ENCODE results near the gene WDR86. TPM values are rescaled to one million over a fixed set of nuclear protein-coding genes. Genes with fewer than 3 reads are reported as not detected.

The WDR86 gene
- total RNA-seq, 2 experiments from 2014 or later, result 2.1 to 4.0 TPM

DNA sequence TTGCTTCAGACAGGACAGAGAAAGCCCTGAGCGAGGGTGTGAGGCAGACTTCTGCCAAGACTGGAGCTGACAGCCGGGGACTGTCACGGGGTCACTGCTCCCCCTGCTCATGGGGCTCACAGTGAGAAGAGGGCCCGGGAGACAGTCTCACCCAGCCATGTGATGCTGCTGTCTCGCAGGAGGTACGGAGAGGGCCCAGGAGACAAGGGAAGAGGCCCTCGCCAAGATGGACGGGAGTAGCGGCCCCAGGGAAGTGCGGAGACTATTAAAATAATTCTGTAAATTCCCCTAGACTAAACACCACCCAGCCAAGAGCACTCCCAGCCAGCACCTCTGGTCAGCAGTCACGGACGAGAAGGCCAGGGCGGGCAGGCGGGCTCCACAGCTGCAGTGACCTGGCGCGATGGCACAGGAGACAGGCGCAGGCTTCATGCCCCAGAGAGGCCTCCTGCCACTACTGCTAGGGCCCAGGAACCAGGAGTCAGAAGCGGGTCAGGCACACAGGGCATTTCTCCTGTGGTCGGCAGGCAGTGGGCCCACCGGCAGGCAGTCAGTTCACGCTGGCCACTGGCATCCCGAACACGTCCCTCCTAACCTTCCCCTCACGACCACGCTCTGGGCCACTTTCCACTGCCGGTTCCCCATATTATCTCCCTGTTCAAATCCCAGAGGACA lies 24.1 kb downstream of the WDR86 start:
- no peaks in the 10 kb centered on the region for H3K36me3 Mint-ChIP-seq
- H3K4me3 Mint-ChIP-seq, result no peak overlapping the region
- H3K27me3 Mint-ChIP-seq, result peaks cover 29% of the 10 kb centered on the region
- POLR2A ChIA-PET, result no interaction called here
- no peak for ATAC-seq (ENCODE audit: low read depth)
- DNase-seq, result no peak
- H3K4me1 Mint-ChIP-seq, result peaks cover 8% of the 10 kb centered on the region
- no peaks in the 10 kb centered on the region for H3K9me3 Mint-ChIP-seq
- no peak overlapping the region for H3K27ac Mint-ChIP-seq

DNA sequence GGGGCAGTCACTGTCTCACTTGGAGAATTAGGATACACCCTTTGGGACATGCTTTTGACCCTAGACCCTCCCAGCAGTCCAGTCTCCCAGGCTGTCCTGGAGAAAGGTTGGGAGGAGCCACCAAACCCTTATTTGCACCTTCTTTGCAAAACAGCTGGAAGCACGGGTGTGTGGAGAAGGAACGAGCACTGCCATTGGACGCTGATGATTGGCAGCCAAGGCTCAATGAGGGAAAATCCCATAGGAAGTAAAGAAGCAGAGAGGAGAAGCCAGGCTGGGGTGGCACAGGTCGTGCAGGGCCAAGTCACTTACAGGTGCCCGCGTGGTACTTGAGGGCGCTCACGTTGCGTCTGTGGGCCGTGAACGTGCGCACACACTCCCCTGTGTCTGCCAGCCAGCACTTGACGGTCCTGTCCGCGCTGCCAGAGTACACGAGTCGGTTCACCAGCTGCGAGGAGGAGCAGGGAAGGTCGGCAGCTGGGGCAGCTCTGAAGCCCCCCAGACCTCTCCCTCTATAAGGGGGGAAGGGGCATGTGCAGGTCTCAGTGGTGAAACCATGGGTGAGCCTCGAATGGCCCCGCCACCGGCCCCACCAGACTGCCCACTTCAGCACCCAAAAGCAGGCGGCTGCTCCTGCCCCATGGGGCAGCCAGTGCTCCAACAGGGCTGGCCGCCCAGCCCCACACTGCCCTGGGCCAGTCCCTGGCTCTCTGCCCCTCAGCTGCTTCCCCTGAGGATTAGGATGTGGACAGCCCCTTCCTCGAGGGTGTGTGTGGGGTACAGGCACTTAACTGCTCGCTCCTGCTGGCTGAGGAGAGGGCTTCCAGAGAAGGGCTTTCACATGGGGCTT lies 24.8 kb downstream of the WDR86 start:
- POLR2A ChIA-PET, result no interaction called here
- peaks cover 28% of the 10 kb centered on the region for H3K27me3 Mint-ChIP-seq
- H3K4me3 Mint-ChIP-seq, result no peak overlapping the region
- no peak for ATAC-seq (ENCODE audit: low read depth)
- no peaks in the 10 kb centered on the region for H3K36me3 Mint-ChIP-seq
- no peaks in the 10 kb centered on the region for H3K9me3 Mint-ChIP-seq
- peaks cover 10% of the 10 kb centered on the region for H3K4me1 Mint-ChIP-seq
- H3K27ac Mint-ChIP-seq, result no peak overlapping the region
- DNase-seq, result no peak

DNA sequence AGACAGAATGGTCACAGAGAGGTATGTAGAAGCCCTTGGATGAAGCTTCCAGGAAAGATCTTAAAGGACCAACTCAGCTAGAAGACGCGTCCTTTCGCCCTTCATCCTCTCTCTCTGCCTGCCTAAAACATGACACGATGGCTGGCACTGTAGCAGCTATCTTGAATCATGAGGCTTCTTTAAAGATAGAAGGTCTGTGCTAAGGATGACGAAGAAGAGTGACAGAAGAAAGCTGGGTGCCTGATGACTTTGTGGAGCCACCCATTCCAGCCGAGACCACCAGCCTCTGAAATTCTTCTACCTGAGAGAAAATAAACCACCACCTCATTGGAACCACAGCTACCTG lies 25.5 kb downstream of the WDR86 start:
- no peak overlapping the region for H3K27ac Mint-ChIP-seq
- H3K4me1 Mint-ChIP-seq, result peaks cover 10% of the 10 kb centered on the region

DNA sequence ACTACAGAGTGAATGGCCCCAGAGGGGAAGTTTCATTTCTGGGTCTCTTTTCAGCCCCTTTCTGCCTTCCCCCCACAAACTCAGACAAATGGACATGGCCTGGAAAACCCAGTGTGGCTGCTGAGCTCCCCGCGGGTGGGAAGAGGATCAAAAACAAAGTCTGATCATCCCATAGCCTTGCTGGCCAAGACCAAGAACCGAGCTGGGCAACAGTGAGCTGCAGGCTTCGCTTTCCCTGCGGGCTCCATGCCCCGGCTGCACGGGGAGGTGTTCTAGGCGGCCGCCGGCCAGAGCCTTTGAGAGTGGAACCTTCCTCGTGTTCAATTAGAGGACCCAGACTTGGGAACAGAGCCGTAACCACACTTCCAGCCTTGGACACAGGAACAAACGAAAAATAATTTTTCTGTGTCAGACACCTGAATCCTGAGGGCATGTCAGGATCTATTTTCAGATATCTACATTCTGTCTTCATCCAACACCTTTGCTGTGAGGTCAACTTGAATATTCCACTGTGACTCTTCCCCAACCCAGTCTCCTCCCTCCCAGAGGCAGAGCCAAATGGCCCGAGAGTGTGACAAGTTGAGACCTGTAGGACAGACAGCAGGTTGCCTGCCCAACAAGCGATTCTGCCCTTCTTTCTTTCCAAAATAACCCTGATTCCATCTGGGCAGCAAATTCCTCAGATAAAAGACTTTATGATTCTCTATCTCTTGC lies 26.0 kb downstream of the WDR86 start:
- Mint-ChIP-seq H3K36me3 (no peaks in the 10 kb centered on the region), H3K9me3 (no peaks in the 10 kb centered on the region), H3K27ac (no peak overlapping the region), H3K27me3 (peaks cover 28% of the 10 kb centered on the region), H3K4me3 (no peak overlapping the region), H3K4me1 (peaks cover 10% of the 10 kb centered on the region)
- ATAC-seq (ENCODE audit: low read depth) (no peak), DNase-seq (no peak)
- POLR2A ChIA-PET, result no interaction called here

More for the DNA sequence above, 25.5 kb downstream of the WDR86 start:
- Mint-ChIP-seq H3K9me3 (no peaks in the 10 kb centered on the region), H3K4me3 (no peak overlapping the region), H3K36me3 (no peaks in the 10 kb centered on the region), H3K27me3 (peaks cover 28% of the 10 kb centered on the region)
- POLR2A ChIA-PET, result no interaction called here
- DNase-seq (no peak), ATAC-seq (ENCODE audit: low read depth) (no peak)

DNA sequence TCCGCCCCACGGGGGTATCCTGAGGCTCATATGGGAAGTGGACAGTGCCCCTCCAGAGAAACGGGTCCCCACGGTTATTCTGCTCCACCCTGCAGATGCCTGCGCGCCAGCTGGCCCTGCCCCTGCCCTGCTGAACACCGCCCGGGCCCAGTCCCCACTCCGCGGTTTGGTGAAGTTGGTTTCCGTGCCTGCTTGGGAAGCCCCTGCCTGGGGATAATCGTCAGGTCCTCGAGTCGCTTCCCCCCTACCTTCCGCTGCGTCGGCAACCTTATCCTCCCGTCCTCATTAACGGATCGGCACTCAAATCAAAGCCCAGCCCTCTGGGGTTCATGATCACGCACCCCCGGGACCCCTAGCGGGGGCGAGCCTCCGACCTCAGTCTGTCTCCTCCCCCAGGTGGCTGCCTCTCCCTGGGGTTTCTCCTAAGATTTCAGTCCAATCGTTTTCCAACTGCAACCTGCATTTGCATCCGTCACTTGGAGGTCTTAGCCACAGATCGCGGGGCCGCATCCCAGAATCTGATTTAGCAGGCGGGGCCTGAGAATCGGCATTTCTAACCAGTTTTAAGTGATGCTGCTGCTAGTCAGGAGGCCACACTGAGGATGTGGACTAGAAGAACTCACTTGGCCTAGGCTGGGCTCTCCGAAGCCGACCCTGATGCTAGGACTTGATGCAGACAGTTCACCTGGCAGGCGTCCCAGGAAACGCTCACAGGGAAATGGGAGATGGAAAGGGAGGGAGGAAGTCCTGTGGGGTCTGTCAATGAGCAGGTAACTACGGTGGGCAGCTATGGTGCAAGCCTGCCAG lies 27.6 kb downstream of the WDR86 start:
- POLR2A ChIA-PET, result no interaction called here
- H3K27ac Mint-ChIP-seq, result no peak overlapping the region

DNA sequence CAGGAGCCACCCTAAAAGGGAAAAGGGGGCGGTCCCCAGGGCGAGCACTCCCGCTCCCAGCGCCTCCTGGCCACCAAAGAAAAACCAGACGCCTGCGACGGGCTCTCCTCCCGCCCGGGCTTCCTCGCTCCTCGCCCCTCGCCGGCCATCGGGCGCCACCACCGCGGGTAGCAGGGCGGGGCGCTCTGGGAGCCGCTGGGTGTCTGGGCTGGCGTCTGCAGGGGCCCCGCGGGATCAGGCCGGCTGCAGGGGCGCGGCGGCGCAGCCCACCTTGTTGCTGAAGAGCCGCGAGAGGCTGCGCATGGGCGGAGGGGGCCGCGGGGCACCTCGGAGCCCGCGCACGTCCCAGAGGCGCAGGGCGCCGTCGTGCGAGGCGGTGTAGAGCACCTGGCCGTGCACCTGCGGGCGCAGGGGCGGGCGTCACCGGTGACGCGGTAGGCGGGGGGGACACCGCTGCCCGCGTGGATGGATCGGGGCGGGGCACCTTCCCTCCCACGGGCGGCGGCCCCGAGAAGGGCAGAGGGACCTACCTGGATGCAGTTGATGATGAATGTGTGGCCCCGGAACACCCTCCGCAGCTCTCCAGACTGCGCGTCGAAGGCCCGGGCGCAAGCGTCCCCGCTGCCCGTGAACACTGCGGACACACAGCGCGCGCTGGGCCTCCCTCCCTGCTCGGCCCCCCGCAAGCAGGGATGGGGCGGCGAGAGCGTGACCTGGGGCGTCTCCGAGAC lies 28.3 kb downstream of the WDR86 start:
- POLR2A ChIA-PET, result interaction anchor here (1.2 to 1.4 kb wide), 2 partner anchors 28 to 59 kb away, joined by 3 to 7 read pairs; partner anchors contain the start of genes CRYGN and WDR86
- H3K9me3 Mint-ChIP-seq, result no peaks in the 10 kb centered on the region
- DNase-seq (peak; percentile 51), ATAC-seq (ENCODE audit: low read depth) (peak; percentile 55)
- no peaks in the 10 kb centered on the region for H3K36me3 Mint-ChIP-seq
- H3K4me3 Mint-ChIP-seq, result peak overlapping the region; percentile 75
- H3K27me3 Mint-ChIP-seq, result peaks cover 28% of the 10 kb centered on the region
- no peak overlapping the region for H3K27ac Mint-ChIP-seq
- H3K4me1 Mint-ChIP-seq, result peaks cover 10% of the 10 kb centered on the region

More for the DNA sequence above, 27.6 kb downstream of the WDR86 start:
- Mint-ChIP-seq H3K4me3 (peak overlapping the region; percentile 75), H3K4me1 (peaks cover 10% of the 10 kb centered on the region), H3K27me3 (peaks cover 28% of the 10 kb centered on the region), H3K9me3 (no peaks in the 10 kb centered on the region), H3K36me3 (no peaks in the 10 kb centered on the region)
- no peak for DNase-seq
- ATAC-seq (ENCODE audit: low read depth), result peak; percentile 23

DNA sequence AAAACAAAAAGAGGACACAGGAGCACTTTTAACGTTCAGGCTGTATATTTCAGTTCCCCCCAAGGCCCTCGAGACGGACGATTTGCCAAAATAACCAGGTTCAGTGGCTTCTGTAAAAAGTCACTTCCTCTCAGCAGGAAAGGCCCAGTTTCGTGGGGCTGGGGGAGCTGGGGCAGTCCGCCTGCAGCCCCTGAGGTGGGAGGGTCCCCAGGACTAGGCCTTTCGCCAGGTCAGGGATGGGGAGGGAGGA lies 28.8 kb downstream of the WDR86 start:
- no peaks in the 10 kb centered on the region for H3K36me3 Mint-ChIP-seq
- peak; percentile 21 for ATAC-seq (ENCODE audit: low read depth)
- H3K9me3 Mint-ChIP-seq, result no peaks in the 10 kb centered on the region
- H3K27me3 Mint-ChIP-seq, result peaks cover 28% of the 10 kb centered on the region
- no peak overlapping the region for H3K27ac Mint-ChIP-seq
- POLR2A ChIA-PET, result interaction anchor here (1.2 to 1.4 kb wide), 2 partner anchors 29 to 59 kb away, joined by 3 to 7 read pairs; partner anchors contain the start of genes CRYGN and WDR86
- no peak for DNase-seq
- peak overlapping the region; percentile 49 for H3K4me3 Mint-ChIP-seq
- peaks cover 10% of the 10 kb centered on the region for H3K4me1 Mint-ChIP-seq

DNA sequence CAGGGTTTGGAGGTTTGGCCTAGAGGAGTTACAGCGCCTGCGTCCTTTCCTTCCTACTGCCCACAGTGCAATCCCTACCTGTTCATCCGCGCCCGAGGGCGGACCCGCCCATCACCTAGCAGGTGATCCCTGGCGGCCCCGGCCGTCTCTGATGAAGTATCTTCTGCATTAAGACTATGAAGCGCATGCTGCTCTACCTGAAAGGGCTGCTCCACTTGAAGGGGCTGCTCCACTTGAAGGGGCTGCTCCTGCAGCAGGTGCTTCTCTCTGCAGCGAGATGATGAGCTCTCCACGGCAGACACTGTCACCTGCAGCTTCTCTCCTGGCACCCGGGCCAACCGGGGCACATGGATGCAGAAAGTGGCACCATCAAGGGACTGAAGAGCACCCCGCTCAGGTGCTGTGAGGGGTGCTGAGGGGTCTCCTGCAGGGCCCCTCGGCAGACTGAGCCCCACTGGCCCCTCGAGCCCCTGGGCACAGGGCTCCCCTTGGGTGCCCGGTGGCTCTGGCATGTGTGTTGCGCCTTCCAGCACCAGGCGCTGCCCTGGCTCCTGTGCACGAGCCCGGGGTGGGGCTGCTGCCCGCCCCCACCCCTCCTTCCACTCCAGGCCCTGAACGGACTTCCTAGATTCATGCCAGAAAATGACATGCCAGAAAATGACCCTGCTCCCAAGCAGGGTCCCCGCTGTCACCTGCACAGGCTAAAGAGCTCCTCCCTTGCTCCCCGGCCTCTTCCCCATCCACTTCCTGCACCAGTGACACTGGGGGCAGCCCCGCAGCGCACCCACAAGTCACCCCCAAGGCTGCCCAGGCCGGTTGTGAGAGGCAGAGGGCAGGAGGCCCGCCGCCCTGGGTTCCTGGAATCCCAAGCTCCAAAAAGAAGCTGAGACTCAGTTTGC lies 29.4 kb downstream of the WDR86 start:
- H3K36me3 Mint-ChIP-seq, result peaks cover 1% of the 10 kb centered on the region
- peaks cover 10% of the 10 kb centered on the region for H3K4me1 Mint-ChIP-seq
- DNase-seq (no peak), ATAC-seq (ENCODE audit: low read depth) (no peak)
- H3K27me3 Mint-ChIP-seq, result peaks cover 28% of the 10 kb centered on the region
- POLR2A ChIA-PET, result interaction anchor here (1.2 to 1.4 kb wide), 2 partner anchors 29 to 60 kb away, joined by 3 to 7 read pairs; partner anchors contain the start of genes CRYGN and WDR86
- peak overlapping the region; percentile 49 for H3K4me3 Mint-ChIP-seq
- no peak overlapping the region for H3K27ac Mint-ChIP-seq
- H3K9me3 Mint-ChIP-seq, result no peaks in the 10 kb centered on the region

DNA sequence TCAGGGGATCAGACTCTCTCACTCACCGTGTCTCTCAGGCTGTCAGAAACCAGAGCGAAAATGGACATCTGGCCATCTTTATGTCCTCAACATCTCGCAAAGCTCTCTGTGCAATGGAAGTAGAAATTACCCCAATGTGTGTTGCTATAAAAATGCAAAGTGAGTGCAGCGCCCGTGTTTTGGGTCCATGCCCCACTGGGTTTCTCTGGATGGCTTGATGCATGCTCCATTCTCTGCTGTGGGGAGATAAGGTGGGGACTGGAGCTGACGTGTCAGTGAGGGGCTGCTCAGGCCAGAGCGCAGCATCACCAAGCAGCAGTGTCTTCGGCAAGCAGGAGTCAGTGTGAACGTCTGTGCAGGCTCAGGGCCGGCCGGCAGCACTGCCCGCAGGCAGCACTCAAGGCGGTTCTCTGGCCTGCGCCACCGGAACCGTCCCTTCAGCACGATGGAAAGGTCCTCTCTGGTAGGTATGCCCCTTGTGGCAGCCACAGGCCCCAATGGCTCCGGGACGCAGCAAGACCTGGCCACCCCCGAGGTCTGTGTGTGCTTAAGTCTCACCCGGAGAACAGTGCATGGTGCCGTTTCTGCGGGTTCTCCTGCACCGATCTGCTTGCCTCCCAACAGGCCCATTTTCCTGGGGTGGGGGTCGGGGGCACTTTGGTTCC lies 30.2 kb downstream of the WDR86 start:
- no peak for DNase-seq
- Mint-ChIP-seq H3K36me3 (peaks cover 1% of the 10 kb centered on the region), H3K4me3 (no peak overlapping the region), H3K27ac (no peak overlapping the region), H3K27me3 (peaks cover 28% of the 10 kb centered on the region), H3K4me1 (peaks cover 10% of the 10 kb centered on the region), H3K9me3 (no peaks in the 10 kb centered on the region)
- ATAC-seq (ENCODE audit: low read depth), result no peak
- POLR2A ChIA-PET, result no interaction called here

DNA sequence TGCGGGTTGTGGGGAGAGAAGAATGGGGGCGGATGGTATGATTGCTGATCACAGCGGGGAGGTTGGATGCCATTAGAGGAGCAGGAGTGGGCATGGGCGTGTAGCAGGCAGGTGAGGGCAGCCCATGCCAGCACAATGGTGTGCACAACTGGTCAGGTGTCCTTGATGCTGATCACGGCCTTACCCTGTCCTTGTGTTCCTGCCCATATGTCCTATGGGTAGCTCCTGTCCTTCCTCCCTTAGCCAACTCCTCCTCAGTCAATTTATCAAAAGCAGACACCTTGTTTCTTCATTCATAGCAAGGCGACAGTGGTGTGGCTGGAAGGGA lies 30.7 kb downstream of the WDR86 start:
- no peak for ATAC-seq (ENCODE audit: low read depth)
- no peak overlapping the region for H3K4me3 Mint-ChIP-seq
- H3K27ac Mint-ChIP-seq, result no peak overlapping the region
- H3K36me3 Mint-ChIP-seq, result peaks cover 1% of the 10 kb centered on the region
- H3K27me3 Mint-ChIP-seq, result peaks cover 23% of the 10 kb centered on the region
- peaks cover 10% of the 10 kb centered on the region for H3K4me1 Mint-ChIP-seq
- H3K9me3 Mint-ChIP-seq, result no peaks in the 10 kb centered on the region
- POLR2A ChIA-PET, result no interaction called here
- DNase-seq, result no peak

DNA sequence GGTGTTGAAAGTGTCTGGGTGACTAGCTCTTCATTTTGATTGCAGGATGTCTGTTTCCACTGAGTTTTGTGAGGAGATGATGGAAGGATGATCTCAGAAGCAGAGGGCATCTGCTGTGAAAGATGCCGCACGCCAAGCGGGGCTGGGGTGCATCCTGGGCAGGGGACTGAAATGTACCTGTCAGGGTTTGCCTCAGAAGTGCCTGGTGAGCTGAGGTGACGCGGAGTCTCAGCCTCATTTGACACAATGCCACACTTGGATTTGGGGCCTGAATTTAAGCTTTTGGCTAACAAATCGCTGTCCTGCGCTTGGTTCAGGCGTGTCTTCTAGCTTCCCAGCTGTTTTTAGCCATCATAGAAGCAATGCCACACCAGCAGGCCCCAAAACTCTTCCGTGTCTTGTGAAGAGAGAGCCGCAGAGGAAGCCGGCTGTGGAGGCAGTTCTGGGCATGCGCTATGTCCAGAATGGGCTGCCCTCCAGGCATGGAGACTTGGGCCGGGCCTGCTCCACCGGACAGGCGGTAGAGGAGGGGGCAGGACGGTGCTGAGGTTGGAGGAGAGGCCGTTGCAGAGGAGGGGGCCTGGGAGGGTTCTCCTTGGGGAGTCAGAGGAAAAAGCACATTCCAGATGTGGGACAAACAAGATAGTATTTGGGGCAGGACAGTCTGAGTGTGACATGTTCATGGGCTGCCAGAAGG lies 31.2 kb downstream of the WDR86 start:
- no peak for DNase-seq
- Mint-ChIP-seq H3K27me3 (peaks cover 18% of the 10 kb centered on the region), H3K4me3 (no peak overlapping the region), H3K9me3 (no peaks in the 10 kb centered on the region), H3K27ac (no peak overlapping the region), H3K36me3 (peaks cover 1% of the 10 kb centered on the region), H3K4me1 (peaks cover 10% of the 10 kb centered on the region)
- ATAC-seq (ENCODE audit: low read depth), result no peak
- POLR2A ChIA-PET, result no interaction called here

All from activated naive CD8-positive, alpha-beta T cell treated with anti-CD3 and anti-CD28 coated beads, Interleukin-2, amount 10 ng/mL, durations not matched to agents 7 days and 5 days (primary cell).